GM21529 (cell line): Measurements from ENCODE around the gene DUS2.

Source experiments
- ATAC-seq: cut with Tn5 transposase; IDR thresholded peaks from one replicate; pipeline ENCODE4 v1.9.1; 2021; ENCODE audit not compliant: unreplicated experiment

Gene DUS2

GRCh38 chr16:68074850-68075555 is 51.9 kb downstream of the DUS2 start:
- ATAC-seq = peak; percentile 86

- no peak for ATAC-seq
Measured at GRCh38 chr16:68075980-68076379, 52.9 kb downstream of the DUS2 start.

GRCh38 chr16:68076560-68076959 is 53.5 kb downstream of the DUS2 start:
- ATAC-seq = no peak

GRCh38 chr16:68077866-68078700 is 55.0 kb downstream of the DUS2 start:
- no peak for ATAC-seq

- no peak for ATAC-seq
Measured at GRCh38 chr16:68078701-68079375, 55.8 kb downstream of the DUS2 start.

GRCh38 chr16:68079376-68079625 is 56.2 kb downstream of the DUS2 start:
- ATAC-seq = no peak

- ATAC-seq = no peak
Measured at GRCh38 chr16:68079626-68080344, 56.7 kb downstream of the DUS2 start.

GRCh38 chr16:68081861-68082628 is 59.0 kb downstream of the DUS2 start:
- ATAC-seq = no peak

GRCh38 chr16:68082629-68083238 is 59.6 kb downstream of the DUS2 start:
- no peak for ATAC-seq

GRCh38 chr16:68083239-68083781 is 60.2 kb downstream of the DUS2 start:
- no peak for ATAC-seq

GRCh38 chr16:68083861-68084503 is 60.9 kb downstream of the DUS2 start:
- no peak for ATAC-seq

- peak; percentile 58 for ATAC-seq
Measured at GRCh38 chr16:68084504-68085258, 61.6 kb downstream of the DUS2 start.

- peak; percentile 51 for ATAC-seq
Measured at GRCh38 chr16:68085259-68086071, 62.4 kb downstream of the DUS2 start, which contains the start of gene NFATC3. Gene NFATC3 (plus strand): TSS chr16:68085370. CDS start chr16:68085682, 312 bp downstream.

GRCh38 chr16:68086336-68086841 is 63.3 kb downstream of the DUS2 start:
- no peak for ATAC-seq

GRCh38 chr16:68086860-68087268 is 63.8 kb downstream of the DUS2 start:
- ATAC-seq = no peak

GRCh38 chr16:68087688-68088087 is 64.6 kb downstream of the DUS2 start:
- no peak for ATAC-seq

GRCh38 chr16:68088130-68088972 is 65.3 kb downstream of the DUS2 start:
- ATAC-seq = no peak
